Right lobe of liver (tissue), 6 donors: ENCODE results near the gene RTP5. TPM values are rescaled to one million over a fixed set of nuclear protein-coding genes. Genes with fewer than 3 reads are reported as not detected.
A peak's percentile ranks its signal among the peaks of the same experiment; 100 is the strongest.
"Not testable (repeated sequence)": the region's sequence is repeated elsewhere in the genome, so short reads cannot be mapped to it uniquely, and the experiment has no call there.

Source experiments
- ATAC-seq, 4 donors: fragments of 200-7000 bp; cut with Tn5 transposase; one replicate each; pipeline ENCODE4 v1.9.1; 2020; ENCODE audit warnings: mild to moderate bottlenecking in 4 of 4, moderate library complexity in 4 of 4
- DNase-seq, 3 donors: peaks; one replicate each; pipeline ENCODE4 v3.0.0-alpha.2; 2020
- H3K27ac ChIP-seq, 3 donors: fragments of 200-600 bp; one replicate each; pipeline ENCODE4 v1.8.0; 2022
- H3K27me3 ChIP-seq, 2 donors: fragments of 200-600 bp; one replicate each; pipeline ENCODE4 v1.8.0; 2022
- H3K36me3 ChIP-seq, 4 donors: fragments of 200-600 bp; sonication (generic) in 1 of 4; one replicate each; pipeline versions ENCODE4 v1.5.1 to v1.8.0; 2017 to 2022; ENCODE audit warnings: control low read depth in 1 of 4
- H3K4me1 ChIP-seq, 4 donors: fragments of 200-600 bp; sonication (generic) in 1 of 4; one replicate each; pipeline versions ENCODE4 v1.5.1 to v1.8.0; 2017 to 2022; ENCODE audit warnings: control low read depth in 1 of 4
- H3K4me3 ChIP-seq, 3 donors: fragments of 200-600 bp; one replicate each; pipeline ENCODE4 v1.8.0; 2022
- H3K9me3 ChIP-seq, 4 donors: fragments of 200-600 bp; sonication (generic) in 1 of 4; one replicate each; pipeline versions ENCODE4 v1.5.1 to v1.8.0; 2017 to 2022; ENCODE audit warnings: control low read depth in 1 of 4
- POLR2A ChIP-seq: fragments of 450-650 bp; IDR thresholded peaks from one replicate; pipeline ENCODE4 v1.6.1; 2017; ENCODE audit warnings: antibody characterized with exemption, mild to moderate bottlenecking
- WGBS: methylation state at CpG from one replicate; pipeline ENCODE4 v1.1.6; 2018; ENCODE audit warnings: low coverage, low lambda C conversion rate; ENCODE audit not compliant: insufficient coverage; ENCODE audit errors: missing lambda C conversion rate; 5-methylcytosine and 5-hydroxymethylcytosine counted together
- intact Hi-C, 2 donors: fragments of 100-400 bp; cut with DNase I; formaldehyde crosslinking; loops; one replicate each; pipeline versions ENCODE4 v1.11.2 to v1.14.1; 2022
- long read RNA-seq: library from polyadenylated mRNA; unstranded; transcript quantifications from one replicate; pipeline ENCODE4 v2.0.0, GENCODE V29; 2019
- total RNA-seq, 6 experiments: library from RNA; depleted of rRNA in 2 of 6; stranded (reverse); fragments of >200 nt in 2 of 6; fragmentation: NEBNext Ultra II Directional in 3 of 6; extraction: Animal tissue kit (Norgen Biotek cat#: 25700) in 3 of 6; gene quantifications; one replicate each; pipeline versions ENCODE4 v1.1.0 to v1.2.4, GENCODE V29; 2016 to 2023
- TF ChIP-seq, protein P1 (sequence below), 4 donors: fragments of 200-600 bp in 3 of 4; fragments of 450-650 bp in 1 of 4; IDR thresholded peaks; one replicate each; pipeline versions ENCODE4 v1.5.1 to v1.8.0; 2016 to 2022; ENCODE audit warnings: antibody characterized with exemption in 4 of 4, mild to moderate bottlenecking in 2 of 4
- donor health status: DM: no; HTN: yes; CAD: no.
- donor health status: DM: no; HTN: no; CAD: no.
- donor health status: DM: no; HTN: no; CAD: no.
- donor health status: DM: no; HTN: yes; CAD: no.
- donor health status: DM: no; HTN: yes; CAD: no.

RTP5 gene
- total RNA-seq = not detected
- long read RNA-seq = 0 reads

DNA sequence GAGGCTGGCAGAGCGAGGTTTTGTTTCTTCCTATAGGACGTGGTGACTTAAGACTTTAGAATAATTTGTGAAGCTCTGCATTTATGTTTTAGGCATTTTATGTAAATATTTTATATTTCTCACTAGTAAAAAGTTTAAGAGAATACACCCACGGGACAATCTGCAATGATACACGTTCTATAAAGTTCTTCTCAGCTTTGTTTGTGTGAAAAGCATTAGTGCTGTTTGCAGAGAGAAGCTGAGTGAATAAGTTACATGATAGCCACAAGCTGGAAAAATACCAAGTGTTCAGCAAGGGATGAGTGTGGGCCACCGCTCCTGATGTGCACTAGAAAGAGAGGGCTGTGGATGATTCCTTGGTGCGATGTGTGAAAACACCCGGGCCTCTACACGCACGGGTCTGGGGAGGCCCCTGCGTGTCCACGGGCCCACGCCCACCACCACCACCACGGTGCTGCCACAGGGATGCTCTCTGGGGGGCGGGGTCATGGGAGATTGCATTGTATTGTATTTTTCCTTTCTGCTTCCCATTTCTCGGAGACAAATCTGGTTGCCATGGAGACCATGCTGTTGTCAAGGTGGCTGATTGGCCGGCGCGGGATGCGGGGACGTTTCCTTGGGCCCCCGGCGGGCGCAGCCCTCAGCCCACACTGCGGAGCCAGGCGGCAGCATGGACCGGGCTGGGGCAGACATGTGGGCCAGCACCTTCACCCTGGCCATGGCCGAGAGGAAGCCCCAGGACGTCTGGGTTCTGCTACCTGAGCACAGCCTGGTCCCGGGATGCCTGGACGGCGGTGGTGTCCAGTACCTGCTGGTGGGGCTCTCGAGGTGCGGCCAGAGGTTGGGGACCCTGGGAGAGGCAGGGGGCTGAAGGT lies at the start of gene RTP5:
RTP5 (plus strand) TSS at position 643 of the 875 bp plus-strand sequence; CDS start at position 671, 28 bp downstream.
- DNase-seq (no peak), ATAC-seq (no peak)
- Histone ChIP-seq H3K27ac (no peak within 1 kb of the TSS), H3K27me3 (no peaks in the 10 kb centered on the region), H3K9me3 (no peaks in the 10 kb centered on the region), H3K4me3 (no peak within 1 kb of the TSS), H3K36me3 (no peaks in the 10 kb centered on the region), H3K4me1 (no peaks in the 10 kb centered on the region)
- intact Hi-C loops = loop anchor here in 1 of 2 donors (10.0 kb wide), 1 partner anchor 145 kb away; no protein-coding TSS in a partner anchor
- WGBS = 69% methylated on average over 18 of the region's 33 CpGs
- TF ChIP-seq, protein P1, sequence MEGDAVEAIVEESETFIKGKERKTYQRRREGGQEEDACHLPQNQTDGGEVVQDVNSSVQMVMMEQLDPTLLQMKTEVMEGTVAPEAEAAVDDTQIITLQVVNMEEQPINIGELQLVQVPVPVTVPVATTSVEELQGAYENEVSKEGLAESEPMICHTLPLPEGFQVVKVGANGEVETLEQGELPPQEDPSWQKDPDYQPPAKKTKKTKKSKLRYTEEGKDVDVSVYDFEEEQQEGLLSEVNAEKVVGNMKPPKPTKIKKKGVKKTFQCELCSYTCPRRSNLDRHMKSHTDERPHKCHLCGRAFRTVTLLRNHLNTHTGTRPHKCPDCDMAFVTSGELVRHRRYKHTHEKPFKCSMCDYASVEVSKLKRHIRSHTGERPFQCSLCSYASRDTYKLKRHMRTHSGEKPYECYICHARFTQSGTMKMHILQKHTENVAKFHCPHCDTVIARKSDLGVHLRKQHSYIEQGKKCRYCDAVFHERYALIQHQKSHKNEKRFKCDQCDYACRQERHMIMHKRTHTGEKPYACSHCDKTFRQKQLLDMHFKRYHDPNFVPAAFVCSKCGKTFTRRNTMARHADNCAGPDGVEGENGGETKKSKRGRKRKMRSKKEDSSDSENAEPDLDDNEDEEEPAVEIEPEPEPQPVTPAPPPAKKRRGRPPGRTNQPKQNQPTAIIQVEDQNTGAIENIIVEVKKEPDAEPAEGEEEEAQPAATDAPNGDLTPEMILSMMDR (IDR thresholded peaks at IDR 0.05) = no peak
- TF ChIP-seq POLR2A = no peak

DNA sequence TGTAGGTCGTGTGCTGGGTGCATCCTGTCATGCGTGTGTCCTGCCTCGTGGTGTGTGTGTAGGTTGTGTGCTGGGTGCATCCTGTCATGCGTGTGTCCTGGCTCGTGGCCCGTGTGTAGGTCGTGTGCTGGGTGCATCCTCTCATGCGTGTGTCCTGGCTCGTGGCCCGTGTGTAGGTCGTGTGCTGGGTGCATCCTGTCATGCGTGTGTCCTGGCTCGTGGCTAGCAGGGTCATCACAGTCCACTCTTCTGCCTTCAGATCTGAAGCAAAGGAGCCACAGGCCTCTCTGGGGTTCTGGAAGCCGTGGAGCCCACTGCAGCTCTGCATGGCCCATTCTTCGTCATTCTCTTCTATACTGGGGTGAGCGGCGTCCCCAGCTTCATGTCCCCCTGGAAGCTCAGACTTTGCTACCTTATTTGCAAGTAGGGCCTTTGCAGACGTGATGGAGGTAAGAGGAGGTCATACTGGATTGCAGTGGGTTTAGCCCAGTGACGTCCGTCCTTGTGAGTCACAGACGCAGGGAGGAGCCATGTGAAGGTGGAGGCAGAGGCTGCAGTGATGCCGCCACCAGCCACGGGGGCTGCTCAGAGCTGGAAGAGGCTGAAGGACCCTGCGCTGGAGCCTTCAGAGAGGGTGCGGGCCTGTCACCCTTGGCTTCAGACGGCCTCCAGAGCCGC lies 49.4 kb upstream of the RTP5 start:
- WGBS = 92% methylated on average over 6 of the region's 27 CpGs
- DNase-seq = peak in 1 of 3 donors; percentile 62
- H3K36me3 ChIP-seq, H3K27ac ChIP-seq, H3K4me3 ChIP-seq, intact Hi-C loops, H3K4me1 ChIP-seq, H3K27me3 ChIP-seq, H3K9me3 ChIP-seq, ATAC-seq: not testable (repeated sequence)

DNA sequence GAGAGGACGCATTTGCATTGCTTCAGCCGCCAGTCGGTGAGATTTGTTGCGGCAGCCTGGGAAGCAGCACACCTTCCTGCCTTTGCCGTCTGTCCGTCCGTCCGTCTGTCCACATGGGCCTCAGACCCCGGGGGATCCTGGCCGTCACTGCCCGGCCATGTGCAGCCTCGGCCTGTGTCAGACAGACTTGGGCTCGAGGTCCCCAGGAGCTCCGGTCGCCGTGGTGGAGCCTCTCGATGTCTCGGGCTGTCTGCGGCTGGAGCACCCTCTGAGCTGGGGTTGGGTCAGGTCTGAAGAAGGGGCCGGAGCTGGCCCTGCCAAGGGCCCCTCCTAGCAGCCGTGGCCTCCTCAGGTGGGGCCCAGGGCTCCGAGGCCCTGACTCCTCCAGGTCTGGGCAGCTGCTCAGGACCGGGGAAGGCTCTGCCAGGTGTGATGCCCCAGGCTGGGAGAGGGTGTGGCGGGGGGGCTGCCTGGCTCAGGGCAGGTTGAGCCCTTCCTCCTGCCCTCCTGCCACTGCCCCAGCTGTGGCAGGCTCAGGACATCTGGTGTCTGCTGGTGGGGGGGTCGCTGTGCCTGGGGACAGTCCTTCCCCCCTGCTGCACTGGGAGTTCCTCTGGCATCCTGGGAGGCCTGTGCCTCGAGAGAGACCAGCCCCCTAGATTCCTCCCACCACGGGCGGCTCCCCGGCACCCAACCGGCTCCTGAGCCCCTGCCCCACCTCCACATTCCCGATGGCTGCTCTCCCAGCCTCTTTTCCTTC lies 48.7 kb upstream of the RTP5 start:
- DNase-seq (peak in 1 of 3 donors; percentile 58), ATAC-seq (no peak)
- H3K27ac ChIP-seq = no peak overlapping the region
- peaks cover 0 to 10% (median 4%) of the 10 kb centered on the region in 4 donors for H3K4me1 ChIP-seq
- no peaks in the 10 kb centered on the region for H3K9me3 ChIP-seq
- intact Hi-C loops = no loop called here
- TF ChIP-seq, protein P1 (IDR thresholded peaks at IDR 0.05) = no peak
- TF ChIP-seq POLR2A = no peak
- no peak overlapping the region for H3K4me3 ChIP-seq
- H3K27me3 ChIP-seq = no peaks in the 10 kb centered on the region
- no peaks in the 10 kb centered on the region for H3K36me3 ChIP-seq
- 65% methylated on average over 3 of the region's 31 CpGs for WGBS

DNA sequence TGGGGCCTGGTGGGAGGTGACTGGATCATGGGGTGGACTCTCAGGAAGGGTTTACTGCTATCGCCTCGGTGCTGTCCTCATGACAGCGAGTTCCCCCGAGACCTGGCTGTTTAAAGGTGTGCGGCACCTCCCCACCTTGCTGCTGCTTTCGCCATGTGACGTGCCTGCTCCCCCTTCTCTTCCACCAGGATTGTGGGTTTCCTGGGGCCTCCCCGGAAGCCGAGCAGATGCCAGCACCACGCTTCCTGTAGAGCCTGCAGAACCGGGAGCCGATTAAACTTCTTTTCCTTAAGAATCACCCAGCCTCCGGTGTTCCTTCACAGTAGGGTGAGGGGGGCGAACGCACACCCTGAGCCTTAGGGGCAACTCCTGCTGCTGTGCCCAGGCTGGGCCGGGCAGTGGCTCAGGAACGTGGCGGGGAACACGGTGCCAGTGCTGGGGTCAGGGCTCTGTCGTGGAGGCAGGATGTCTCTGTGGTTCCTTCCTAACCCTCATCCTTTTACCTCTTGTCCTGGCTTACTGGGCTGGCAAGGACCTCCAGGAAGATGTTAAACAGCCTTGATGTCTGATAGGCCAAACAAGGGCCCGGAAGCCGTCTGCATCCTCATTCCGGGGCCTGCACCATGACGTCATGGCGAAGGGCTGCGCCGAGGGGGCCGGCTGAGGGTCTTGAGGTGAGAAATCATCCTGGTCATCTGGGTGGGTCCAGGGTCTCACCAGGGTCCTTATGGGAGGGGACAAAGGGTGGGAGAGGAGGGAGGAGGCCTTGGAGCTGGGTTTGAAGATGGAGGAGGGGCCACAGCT lies 47.9 kb upstream of the RTP5 start:
- Histone ChIP-seq H3K4me1 (peaks cover 0 to 10% (median 4%) of the 10 kb centered on the region in 4 donors), H3K27ac (no peak overlapping the region), H3K4me3 (no peak overlapping the region), H3K9me3 (no peaks in the 10 kb centered on the region), H3K36me3 (no peaks in the 10 kb centered on the region), H3K27me3 (no peaks in the 10 kb centered on the region)
- 73% methylated on average over 9 of the region's 28 CpGs for WGBS
- ATAC-seq (no peak), DNase-seq (no peak)
- TF ChIP-seq, protein P1 (IDR thresholded peaks at IDR 0.05) = no peak
- TF ChIP-seq POLR2A = no peak
- intact Hi-C loops = no loop called here
